ENCODE data around the gene SUCLA2. TPM values are rescaled to one million over a fixed set of nuclear protein-coding genes. Genes with fewer than 3 reads are reported as not detected.

SUCLA2 gene
- total and polyA plus RNA-seq, 9 of the 15 experiments (the other 6 are each of a cell fraction or from before 2014, with no cell fraction given): 23.3 to 52.9 (median 35.8) TPM

DNA sequence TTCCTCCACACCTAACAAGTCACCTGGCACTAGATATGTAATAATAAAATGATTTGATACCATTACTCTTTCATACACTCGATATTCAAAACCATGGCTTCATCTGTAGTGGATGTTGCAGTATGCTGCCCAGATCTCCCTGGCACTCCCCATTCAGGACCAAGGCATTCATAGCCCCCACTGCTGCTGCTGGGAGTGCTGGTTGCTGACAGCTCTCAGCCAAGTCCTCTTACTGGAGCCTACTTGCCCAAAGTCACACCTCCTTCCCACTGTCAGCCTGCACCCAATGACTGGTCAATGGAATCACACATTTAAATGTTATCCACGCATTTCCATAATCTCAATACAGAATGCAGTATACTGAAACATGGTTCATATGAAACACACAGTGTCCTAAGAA is 3.7 kb downstream of the SUCLA2 start:
- in situ Hi-C loops (cut with MboI): no loop called here
- no peak overlapping the region for H3K27ac ChIP-seq (ENCODE audit: extremely low read depth, low read depth, low read length)
- ChIA-PET CTCF (ENCODE audit: low intra/inter-chr PET ratio) (no interaction called here), POLR2A (interaction anchor here (0.8 kb wide), 1 partner anchor 35 kb away, joined by 3 read pairs; no protein-coding TSS in a partner anchor)
- H3K36me3 ChIP-seq (ENCODE audit: control insufficient read depth, insufficient read depth, low read length): peaks cover 36% of the 10 kb centered on the region; the same call in 2 of the 3 replicates
- H3K9me1 ChIP-seq (ENCODE audit: control insufficient read depth, insufficient read depth, low read length): no peaks in the 10 kb centered on the region
- BruUV-seq (replicated peaks): no TSS peak
- no peak for TF ChIP-seq RBM22 (IDR thresholded peaks at IDR 0.05; ENCODE audit: low read depth, low read length, poor library complexity, severe bottlenecking)
- no peak for TF ChIP-seq LCOR (CRISPR knock-in tag; IDR thresholded peaks at IDR 0.05)
- no peak for TF ChIP-seq EP300 (IDR thresholded peaks at IDR 0.05; ENCODE audit: low read length)
- no peak for TF ChIP-seq ZBTB7A (IDR thresholded peaks at IDR 0.05; ENCODE audit: borderline replicate concordance, control insufficient read depth, low read depth, low read length)
- no peak for TF ChIP-seq PHB (CRISPR knock-in tag; IDR thresholded peaks at IDR 0.05)
- TF ChIP-seq, protein P1, sequence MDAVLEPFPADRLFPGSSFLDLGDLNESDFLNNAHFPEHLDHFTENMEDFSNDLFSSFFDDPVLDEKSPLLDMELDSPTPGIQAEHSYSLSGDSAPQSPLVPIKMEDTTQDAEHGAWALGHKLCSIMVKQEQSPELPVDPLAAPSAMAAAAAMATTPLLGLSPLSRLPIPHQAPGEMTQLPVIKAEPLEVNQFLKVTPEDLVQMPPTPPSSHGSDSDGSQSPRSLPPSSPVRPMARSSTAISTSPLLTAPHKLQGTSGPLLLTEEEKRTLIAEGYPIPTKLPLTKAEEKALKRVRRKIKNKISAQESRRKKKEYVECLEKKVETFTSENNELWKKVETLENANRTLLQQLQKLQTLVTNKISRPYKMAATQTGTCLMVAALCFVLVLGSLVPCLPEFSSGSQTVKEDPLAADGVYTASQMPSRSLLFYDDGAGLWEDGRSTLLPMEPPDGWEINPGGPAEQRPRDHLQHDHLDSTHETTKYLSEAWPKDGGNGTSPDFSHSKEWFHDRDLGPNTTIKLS (IDR thresholded peaks at IDR 0.05; ENCODE audit: borderline replicate concordance, low read depth): no peak
- TF ChIP-seq MAZ (CRISPR knock-in tag; conservative IDR thresholded peaks at IDR 0.05 in 1 of 2, IDR thresholded peaks at IDR 0.05 in 1 of 2): no peak
- TF ChIP-seq JUND (IDR thresholded peaks at IDR 0.05; ENCODE audit: borderline replicate concordance, low read depth, low read length): no peak
- no peak for TF ChIP-seq JUND (tag; IDR thresholded peaks at IDR 0.05; ENCODE audit: borderline replicate concordance, low read depth, low read length)
- no peak for TF ChIP-seq SRSF3 (IDR thresholded peaks at IDR 0.05; ENCODE audit: insufficient read depth, low read length)
- no peak for TF ChIP-seq ZNF263 (CRISPR knock-in tag; IDR thresholded peaks at IDR 0.05; ENCODE audit: borderline replicate concordance)
- TF ChIP-seq FOXA1 (IDR thresholded peaks at IDR 0.05; ENCODE audit: borderline replicate concordance): no peak
- no peaks in the 10 kb centered on the region for H4K20me1 ChIP-seq (replicated peaks; ENCODE audit: control insufficient read depth, insufficient read depth, low read length)
- no peak for ATAC-seq
- DNase-seq (ENCODE audit: extremely low read depth in 1 of 4, low spot score in 3 of 4): no peak
- H3K27me3 ChIP-seq (ENCODE audit: control insufficient read depth in 2 of 2, insufficient read depth in 2 of 2, low read length in 2 of 2): no peaks in the 10 kb centered on the region
- H3K4me1 ChIP-seq (replicated peaks in 1 of 2; ENCODE audit: control insufficient read depth in 2 of 2, insufficient read depth in 2 of 2, low read length in 2 of 2): peaks cover 2 to 13% of the 10 kb centered on the region in 2 experiments; a peak in 4 of 5 replicates
- no peak for FAIRE-seq
- H3K4me3 ChIP-seq: no peak overlapping the region
- intact Hi-C loops (cut with micrococcal nuclease): no loop called here
- no peaks in the 10 kb centered on the region for H3K9me3 ChIP-seq (replicated peaks; ENCODE audit: control insufficient read depth, insufficient read depth, low read depth, low read length)
- H3K9ac ChIP-seq (ENCODE audit: insufficient read depth in 1 of 2, low read depth in 2 of 2, low read length in 2 of 2): no peak overlapping the region
- peaks cover 50% of the 10 kb centered on the region for H3K79me2 ChIP-seq (ENCODE audit: control insufficient read depth, insufficient read depth, low read length)
- H3K4me2 ChIP-seq (ENCODE audit: insufficient read depth, low read length): no peak overlapping the region
- 100% methylated on average over 2 of the region's 2 CpGs for WGBS (ENCODE audit: insufficient coverage, low coverage, missing lambda C conversion rate)
- H2AFZ ChIP-seq (ENCODE audit: low read depth, low read length): no peak overlapping the region

Measured in K562 (cell line).